ENCODE data around the gene HNRNPLL. TPM values are rescaled to one million over a fixed set of nuclear protein-coding genes. Genes with fewer than 3 reads are reported as not detected.
A peak's percentile ranks its signal among the peaks of the same experiment; 100 is the strongest.

Gene HNRNPLL
- total RNA-seq, 2 donors from 2014 or later: 60.1 to 64.7 TPM

DNA sequence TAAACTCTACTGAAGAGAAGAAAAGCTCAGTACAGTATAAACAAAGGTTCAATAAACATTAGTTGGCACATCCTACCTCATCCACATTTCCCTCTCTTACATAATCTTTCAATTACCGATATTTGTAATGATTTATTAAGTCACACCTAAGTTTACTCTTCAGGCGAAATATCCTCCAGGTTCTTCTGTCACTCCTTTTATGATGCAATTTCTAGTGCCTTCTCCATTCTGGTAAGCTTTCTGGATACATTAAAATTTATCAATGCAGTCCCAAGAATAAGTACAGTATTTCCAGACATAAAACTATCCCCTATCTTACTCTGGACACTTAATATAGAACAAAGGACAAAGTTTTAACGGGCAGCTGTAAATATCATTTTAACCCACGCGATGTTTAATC lies 5.6 kb downstream of the HNRNPLL start:
- no peaks in the 10 kb centered on the region for H3K36me3 ChIP-seq
- no peak overlapping the region for H3K4me3 ChIP-seq
- ATAC-seq (ENCODE audit: insufficient number of reproducible peaks, low FRiP score, low read depth): no peak
- no peak overlapping the region for H3K27ac ChIP-seq
- TF ChIP-seq, protein P1, sequence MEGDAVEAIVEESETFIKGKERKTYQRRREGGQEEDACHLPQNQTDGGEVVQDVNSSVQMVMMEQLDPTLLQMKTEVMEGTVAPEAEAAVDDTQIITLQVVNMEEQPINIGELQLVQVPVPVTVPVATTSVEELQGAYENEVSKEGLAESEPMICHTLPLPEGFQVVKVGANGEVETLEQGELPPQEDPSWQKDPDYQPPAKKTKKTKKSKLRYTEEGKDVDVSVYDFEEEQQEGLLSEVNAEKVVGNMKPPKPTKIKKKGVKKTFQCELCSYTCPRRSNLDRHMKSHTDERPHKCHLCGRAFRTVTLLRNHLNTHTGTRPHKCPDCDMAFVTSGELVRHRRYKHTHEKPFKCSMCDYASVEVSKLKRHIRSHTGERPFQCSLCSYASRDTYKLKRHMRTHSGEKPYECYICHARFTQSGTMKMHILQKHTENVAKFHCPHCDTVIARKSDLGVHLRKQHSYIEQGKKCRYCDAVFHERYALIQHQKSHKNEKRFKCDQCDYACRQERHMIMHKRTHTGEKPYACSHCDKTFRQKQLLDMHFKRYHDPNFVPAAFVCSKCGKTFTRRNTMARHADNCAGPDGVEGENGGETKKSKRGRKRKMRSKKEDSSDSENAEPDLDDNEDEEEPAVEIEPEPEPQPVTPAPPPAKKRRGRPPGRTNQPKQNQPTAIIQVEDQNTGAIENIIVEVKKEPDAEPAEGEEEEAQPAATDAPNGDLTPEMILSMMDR (IDR thresholded peaks at IDR 0.05): no peak
- H3K9me3 ChIP-seq: no peaks in the 10 kb centered on the region
- no peak for DNase-seq (ENCODE audit: low spot score)
- H3K27me3 ChIP-seq (replicated peaks; ENCODE audit: insufficient read depth): no peaks in the 10 kb centered on the region
- peaks cover 45 to 72% of the 10 kb centered on the region in 2 donors for H3K4me1 ChIP-seq (ENCODE audit: control insufficient read depth in 1 of 2, low read depth in 2 of 2)

DNA sequence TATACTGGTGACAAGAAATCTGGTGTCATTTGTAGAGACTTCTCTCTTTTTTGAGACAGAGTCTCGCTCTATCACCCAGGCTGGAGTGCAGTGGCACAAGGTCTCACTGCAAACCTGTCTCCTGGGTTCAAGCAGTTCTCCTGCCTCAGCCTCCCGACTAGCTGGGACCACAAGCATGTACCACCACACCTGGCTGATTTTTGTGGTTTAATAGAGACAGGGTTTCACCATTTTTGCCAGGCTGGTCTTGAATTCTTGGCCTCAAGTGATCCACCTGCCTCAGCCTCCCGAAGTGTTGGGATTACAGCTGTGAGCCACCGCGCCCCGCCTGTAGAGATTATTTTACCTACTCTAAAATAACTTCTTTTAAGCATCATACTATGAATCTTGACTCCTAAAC lies 6.5 kb downstream of the HNRNPLL start:
- TF ChIP-seq, protein P1 (IDR thresholded peaks at IDR 0.05): no peak
- peaks cover 52 to 77% of the 10 kb centered on the region in 2 donors for H3K4me1 ChIP-seq (ENCODE audit: control insufficient read depth in 1 of 2, low read depth in 2 of 2)

DNA sequence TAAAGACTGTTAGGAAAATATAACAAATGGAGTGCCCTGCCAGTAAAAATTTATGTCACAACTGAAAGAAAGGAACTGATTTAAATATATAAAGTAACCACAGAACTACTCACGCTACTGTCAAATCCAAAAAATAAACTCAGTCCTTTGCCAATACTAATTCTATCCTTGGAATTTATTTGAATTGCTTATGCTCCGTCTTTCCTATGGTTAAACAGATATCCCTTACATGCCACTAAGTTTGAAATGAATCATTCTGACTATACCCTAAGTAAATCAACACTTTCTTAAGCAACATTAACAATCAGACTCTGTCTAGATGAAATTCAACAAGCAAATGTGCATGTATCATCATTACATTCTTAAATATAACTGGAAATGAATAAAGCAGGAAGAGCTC lies 9.8 kb downstream of the HNRNPLL start:
- DNase-seq (ENCODE audit: low spot score) (no peak), ATAC-seq (ENCODE audit: insufficient number of reproducible peaks, low FRiP score, low read depth) (no peak)
- no peak overlapping the region for H3K27ac ChIP-seq
- peaks cover 38 to 83% of the 10 kb centered on the region in 2 donors for H3K4me1 ChIP-seq (ENCODE audit: control insufficient read depth in 1 of 2, low read depth in 2 of 2)
- no peaks in the 10 kb centered on the region for H3K36me3 ChIP-seq
- no peaks in the 10 kb centered on the region for H3K9me3 ChIP-seq
- TF ChIP-seq, protein P1 (IDR thresholded peaks at IDR 0.05): no peak
- H3K4me3 ChIP-seq: no peak overlapping the region
- H3K27me3 ChIP-seq (replicated peaks; ENCODE audit: insufficient read depth): no peaks in the 10 kb centered on the region

More for the DNA sequence above, 6.5 kb downstream of the HNRNPLL start:
- H3K27ac ChIP-seq: no peak overlapping the region
- DNase-seq (ENCODE audit: low spot score) (no peak), ATAC-seq (ENCODE audit: insufficient number of reproducible peaks, low FRiP score, low read depth) (no peak)
- no peaks in the 10 kb centered on the region for H3K27me3 ChIP-seq (replicated peaks; ENCODE audit: insufficient read depth)
- no peaks in the 10 kb centered on the region for H3K9me3 ChIP-seq
- H3K36me3 ChIP-seq: no peaks in the 10 kb centered on the region
- H3K4me3 ChIP-seq: no peak overlapping the region

DNA sequence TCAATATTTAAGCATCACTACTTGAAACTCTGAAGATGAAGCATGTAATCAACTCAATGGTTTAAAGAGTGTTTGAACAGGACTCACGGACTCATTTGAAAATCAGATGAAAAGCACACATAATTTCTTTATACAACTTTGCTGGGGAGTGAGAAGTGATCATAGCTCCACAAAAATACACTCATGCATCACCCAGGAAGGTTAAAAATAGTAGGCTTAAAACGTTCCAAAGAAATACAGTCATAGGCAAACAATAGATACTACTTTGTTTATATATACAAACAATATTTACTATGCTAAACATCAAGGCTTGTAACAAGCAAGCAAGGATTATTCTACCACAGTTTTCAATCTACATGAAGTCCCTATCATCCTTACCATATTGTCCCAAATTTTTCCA lies 11.6 kb downstream of the HNRNPLL start:
- DNase-seq (ENCODE audit: low spot score) (no peak), ATAC-seq (ENCODE audit: insufficient number of reproducible peaks, low FRiP score, low read depth) (peak; percentile 46)
- Histone ChIP-seq H3K36me3 (no peaks in the 10 kb centered on the region), H3K27me3 (replicated peaks; ENCODE audit: insufficient read depth) (no peaks in the 10 kb centered on the region), H3K27ac (peak overlapping the region in 1 of 2 donors; percentile 53), H3K4me3 (no peak overlapping the region), H3K9me3 (no peaks in the 10 kb centered on the region), H3K4me1 (ENCODE audit: control insufficient read depth in 1 of 2, low read depth in 2 of 2) (peaks cover 30 to 84% of the 10 kb centered on the region in 2 donors)
- TF ChIP-seq, protein P1 (IDR thresholded peaks at IDR 0.05): no peak

DNA sequence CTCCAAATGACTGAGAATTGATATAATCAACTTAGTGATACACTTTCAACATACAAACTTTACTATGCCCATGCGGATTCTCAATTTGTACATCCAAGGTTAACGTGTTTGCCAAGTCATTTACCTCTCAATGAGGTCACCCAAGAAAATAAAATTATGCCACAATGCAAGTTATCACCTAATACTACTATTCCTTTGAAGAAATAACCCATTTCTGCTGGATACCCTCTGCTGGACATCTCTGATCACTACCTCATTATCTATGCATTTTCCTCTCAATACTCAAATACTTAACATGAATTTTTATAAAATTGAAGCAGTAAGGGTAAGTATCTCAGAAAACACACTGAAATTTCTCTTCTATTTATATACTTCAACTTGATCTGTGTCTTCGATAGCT lies 12.7 kb downstream of the HNRNPLL start:
- Histone ChIP-seq H3K36me3 (no peaks in the 10 kb centered on the region), H3K4me3 (no peak overlapping the region), H3K27me3 (replicated peaks; ENCODE audit: insufficient read depth) (no peaks in the 10 kb centered on the region), H3K27ac (no peak overlapping the region), H3K9me3 (no peaks in the 10 kb centered on the region), H3K4me1 (ENCODE audit: control insufficient read depth in 1 of 2, low read depth in 2 of 2) (peaks cover 30 to 87% of the 10 kb centered on the region in 2 donors)
- no peak for ATAC-seq (ENCODE audit: insufficient number of reproducible peaks, low FRiP score, low read depth)
- TF ChIP-seq, protein P1 (IDR thresholded peaks at IDR 0.05): no peak
- no peak for DNase-seq (ENCODE audit: low spot score)

All from thoracic aorta (tissue), 2 donors.